ENCODE measurements around the gene WDR35. TPM values are rescaled to one million over a fixed set of nuclear protein-coding genes. Genes with fewer than 3 reads are reported as not detected.

The WDR35 gene
- total RNA-seq, 1 experiment from 2014 or later, result 16.7 TPM

GRCh38 chr2:19914266-19914975, 75.5 kb downstream of the WDR35 start:
- Histone ChIP-seq H3T11ph (ENCODE audit: low read length) (no peak overlapping the region), H2BK20ac (ENCODE audit: low read depth, low read length, poor library complexity, severe bottlenecking) (no peak overlapping the region), H2BK120ac (ENCODE audit: low read depth, low read length, poor library complexity, severe bottlenecking) (no peak overlapping the region), H3K18ac (ENCODE audit: insufficient read length, low read depth, low read length) (no peak overlapping the region), H2AK5ac (ENCODE audit: insufficient read length, low read length) (no peak overlapping the region), H3K4me1 (ENCODE audit: insufficient read depth, low read length) (no peaks in the 10 kb centered on the region), H4K91ac (ENCODE audit: insufficient read length, low read depth, low read length) (no peak overlapping the region), H3K23me2 (ENCODE audit: insufficient read length, low read depth, low read length, poor library complexity, severe bottlenecking) (no peaks in the 10 kb centered on the region), H3K4me2 (ENCODE audit: insufficient read depth, insufficient read length, low read length) (no peak overlapping the region), H2BK5ac (ENCODE audit: insufficient read length, low read length) (no peak overlapping the region), H3K79me2 (ENCODE audit: insufficient read depth, low read length) (no peaks in the 10 kb centered on the region), H3K56ac (ENCODE audit: insufficient read length, low read depth, low read length) (no peak overlapping the region), H4K5ac (ENCODE audit: insufficient read length, low read depth, low read length) (no peak overlapping the region), H4K8ac (replicated peaks; ENCODE audit: insufficient read length, low read depth, low read length) (no peak overlapping the region), H3K27me3 (ENCODE audit: insufficient read depth, low read length) (no peaks in the 10 kb centered on the region), H2BK12ac (ENCODE audit: insufficient read length, low read depth, low read length) (no peak overlapping the region), H3K79me1 (ENCODE audit: insufficient read depth, low read depth, low read length, poor library complexity, severe bottlenecking) (no peaks in the 10 kb centered on the region), H3K9ac (ENCODE audit: extremely low read depth, insufficient read length, low read length) (no peak overlapping the region), H3K9me3 (ENCODE audit: control insufficient read depth, low read depth, low read length) (no peaks in the 10 kb centered on the region), H3K23ac (ENCODE audit: insufficient read length, low read depth, low read length) (no peak overlapping the region), H4K20me1 (ENCODE audit: control insufficient read depth, insufficient read depth, insufficient read length) (no peaks in the 10 kb centered on the region), H2AFZ (ENCODE audit: low read length) (no peak overlapping the region), H2BK15ac (ENCODE audit: low read depth, low read length) (no peak overlapping the region), H3K14ac (ENCODE audit: insufficient read depth, low read length) (no peak overlapping the region), H3K4ac (ENCODE audit: low read depth, low read length) (no peak overlapping the region), H3K27ac (ENCODE audit: insufficient read length, low read depth, low read length) (no peak overlapping the region)
- TF ChIP-seq, protein P1, sequence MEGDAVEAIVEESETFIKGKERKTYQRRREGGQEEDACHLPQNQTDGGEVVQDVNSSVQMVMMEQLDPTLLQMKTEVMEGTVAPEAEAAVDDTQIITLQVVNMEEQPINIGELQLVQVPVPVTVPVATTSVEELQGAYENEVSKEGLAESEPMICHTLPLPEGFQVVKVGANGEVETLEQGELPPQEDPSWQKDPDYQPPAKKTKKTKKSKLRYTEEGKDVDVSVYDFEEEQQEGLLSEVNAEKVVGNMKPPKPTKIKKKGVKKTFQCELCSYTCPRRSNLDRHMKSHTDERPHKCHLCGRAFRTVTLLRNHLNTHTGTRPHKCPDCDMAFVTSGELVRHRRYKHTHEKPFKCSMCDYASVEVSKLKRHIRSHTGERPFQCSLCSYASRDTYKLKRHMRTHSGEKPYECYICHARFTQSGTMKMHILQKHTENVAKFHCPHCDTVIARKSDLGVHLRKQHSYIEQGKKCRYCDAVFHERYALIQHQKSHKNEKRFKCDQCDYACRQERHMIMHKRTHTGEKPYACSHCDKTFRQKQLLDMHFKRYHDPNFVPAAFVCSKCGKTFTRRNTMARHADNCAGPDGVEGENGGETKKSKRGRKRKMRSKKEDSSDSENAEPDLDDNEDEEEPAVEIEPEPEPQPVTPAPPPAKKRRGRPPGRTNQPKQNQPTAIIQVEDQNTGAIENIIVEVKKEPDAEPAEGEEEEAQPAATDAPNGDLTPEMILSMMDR (conservative IDR thresholded peaks at IDR 0.05), result no peak
- Mint-ChIP-seq H3K4me3 (no peak overlapping the region), H3K36me3 (ENCODE audit: insufficient read depth in 1 of 3, low read depth in 3 of 3) (peaks cover 7 to 15% (median 14%) of the 10 kb centered on the region in 3 experiments), H3K27me3 (ENCODE audit: low read depth) (no peaks in the 10 kb centered on the region), H3K4me1 (peaks cover 6 to 9% of the 10 kb centered on the region in 2 experiments), H3K27ac (no peak overlapping the region), H3K9me3 (no peaks in the 10 kb centered on the region)
- DNase-seq, result no peak
- WGBS (ENCODE audit: extremely low coverage, insufficient read length, low lambda C conversion rate), result no CpG with 5 or more reads among the region's 1 CpG

All from H9 (cell line).